Ramos (cell line): ENCODE results near the gene CRB2.

Source experiments
- in situ Hi-C: fragments of 300-500 bp; cut with MboI; formaldehyde crosslinking; loops from one replicate; pipeline ENCODE4 v1.14.3; 2022; ENCODE audit warnings: low sequenced_read_pairs; ENCODE audit not compliant: unreplicated experiment

The CRB2 gene

GRCh38 chr9:123355761-123356431, at the start of gene CRB2:
Gene CRB2, plus strand, starts transcription at chr9:123356197. Its CDS starts 64 bp downstream, at chr9:123356261.
- in situ Hi-C loops: loop anchor here (25.0 kb wide), 2 partner anchors 544 to 894 kb away; partner anchors contain the start of gene OR1K1

DNA sequence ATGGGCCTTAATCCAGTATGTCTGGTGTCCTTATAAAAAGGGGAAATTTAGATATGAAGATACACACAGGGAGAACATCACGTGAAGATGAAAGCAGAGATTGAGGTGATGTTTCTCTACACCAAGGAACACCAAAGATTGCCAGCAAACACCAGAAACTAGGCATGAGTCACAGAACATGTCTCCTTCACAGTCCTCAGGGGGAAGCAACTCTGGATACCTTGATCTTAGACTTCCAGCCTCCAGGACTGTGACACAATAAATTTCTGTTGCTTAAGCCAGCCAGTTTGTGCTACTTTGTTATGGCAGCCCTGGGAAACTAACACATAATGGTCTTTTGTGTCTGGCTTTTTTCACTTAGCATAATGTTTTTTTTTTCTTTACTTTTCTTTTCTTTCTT, 46.4 kb upstream of the CRB2 start:
- in situ Hi-C loops: no loop called here

GRCh38 chr9:123310551-123311249, 45.3 kb upstream of the CRB2 start:
- in situ Hi-C loops: no loop called here

- in situ Hi-C loops: no loop called here
Observed at GRCh38 chr9:123311250-123311752, 44.7 kb upstream of the CRB2 start.

DNA sequence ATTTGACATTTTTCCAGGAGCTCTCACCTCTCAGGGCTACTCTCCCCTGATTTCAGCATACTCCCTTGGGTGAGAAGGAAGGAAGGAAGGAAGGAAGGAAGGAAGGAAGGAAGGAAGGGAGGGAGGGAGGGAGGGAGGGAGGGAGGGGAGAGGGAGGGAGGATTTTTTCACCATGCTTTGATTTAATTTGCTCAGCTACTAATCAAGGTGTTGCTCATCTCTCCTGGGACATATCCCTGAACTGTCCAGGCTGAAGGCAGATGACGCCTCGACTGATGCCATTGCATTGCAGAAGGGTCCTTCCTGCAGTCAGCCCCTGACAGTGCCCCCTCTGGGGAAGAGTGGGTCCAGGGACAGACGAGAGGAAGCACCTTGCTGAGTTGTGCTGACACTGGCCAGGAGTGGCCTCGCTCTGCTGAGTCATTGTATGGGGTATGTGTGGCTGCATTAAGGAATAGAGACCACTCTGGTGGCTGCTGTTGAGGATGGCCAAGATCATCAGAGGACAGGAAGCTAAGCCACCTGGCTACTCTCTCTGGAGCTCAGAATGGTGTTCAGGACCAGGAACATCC, 43.6 kb upstream of the CRB2 start:
- in situ Hi-C loops: no loop called here

GRCh38 chr9:123314617-123315016, 41.4 kb upstream of the CRB2 start:
- in situ Hi-C loops: no loop called here

DNA sequence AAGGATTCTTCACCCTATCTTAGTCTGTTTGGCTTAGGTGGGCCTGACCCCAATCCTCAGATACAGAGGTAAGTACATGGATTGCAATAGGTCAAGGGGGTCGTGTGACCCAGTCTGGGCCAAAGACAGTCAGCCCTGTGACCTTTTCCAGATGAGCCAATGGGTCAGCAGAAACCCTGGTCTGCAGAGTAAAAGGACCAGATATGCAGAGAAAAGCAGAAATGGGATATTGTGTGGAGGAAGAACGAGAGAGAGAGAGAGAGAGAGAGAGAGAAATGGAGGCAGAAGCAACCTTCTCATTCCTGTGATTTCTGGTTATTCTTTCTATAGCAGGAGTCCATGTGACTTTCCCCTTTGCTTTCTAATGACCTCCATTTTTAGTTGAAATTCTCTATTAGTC, 40.4 kb upstream of the CRB2 start:
- in situ Hi-C loops: no loop called here

DNA sequence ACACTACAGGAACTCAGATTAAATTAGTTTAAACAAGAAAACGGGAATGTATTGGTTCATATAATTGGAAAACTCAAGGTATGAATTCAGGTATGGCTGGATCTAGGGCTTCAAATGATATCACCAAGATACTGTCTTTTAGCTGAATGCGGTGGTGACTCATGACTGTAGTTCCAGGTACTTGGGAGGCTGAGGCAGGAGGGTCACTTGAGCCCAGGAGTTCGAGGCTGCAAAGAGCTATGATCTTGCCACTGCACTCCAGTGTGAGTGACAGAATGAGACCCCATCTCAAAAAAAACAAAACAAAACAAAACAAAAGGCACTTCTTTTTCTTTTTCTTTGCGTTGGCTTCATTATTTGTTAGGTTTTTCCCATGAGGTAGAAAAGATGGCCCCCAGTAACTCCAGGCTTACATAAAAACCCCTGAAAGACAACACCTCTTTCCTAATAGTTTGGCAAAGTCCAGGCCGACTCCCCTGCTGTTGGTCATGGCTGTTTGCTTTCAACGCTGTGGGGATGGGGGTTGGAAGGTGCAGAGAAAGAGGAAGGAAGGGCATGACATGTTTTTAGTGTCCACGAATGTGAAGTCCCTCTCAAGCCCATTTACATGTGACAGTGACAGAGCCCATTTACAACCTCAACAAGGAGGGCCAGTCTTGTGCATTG, 39.8 kb upstream of the CRB2 start:
- in situ Hi-C loops: no loop called here

DNA sequence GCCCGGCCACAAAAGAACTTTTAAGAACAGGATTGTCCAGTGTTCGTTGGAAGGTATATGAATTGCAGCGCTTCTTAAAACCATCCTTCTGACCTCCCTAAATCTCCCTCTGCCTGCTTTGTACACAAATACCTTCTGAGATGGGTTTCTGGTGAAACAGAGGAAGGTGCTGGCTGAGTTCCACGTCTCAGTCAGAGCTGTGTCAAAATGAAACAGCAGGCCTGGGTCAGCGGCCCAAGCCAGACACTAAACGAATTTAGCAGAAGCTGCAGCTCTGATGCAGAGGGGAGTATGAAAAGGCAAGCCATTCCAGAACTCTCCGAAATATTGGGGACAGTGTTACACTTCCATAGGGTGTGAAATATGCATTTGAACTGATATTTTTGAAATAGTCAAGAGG, 37.8 kb upstream of the CRB2 start:
- in situ Hi-C loops: no loop called here

DNA sequence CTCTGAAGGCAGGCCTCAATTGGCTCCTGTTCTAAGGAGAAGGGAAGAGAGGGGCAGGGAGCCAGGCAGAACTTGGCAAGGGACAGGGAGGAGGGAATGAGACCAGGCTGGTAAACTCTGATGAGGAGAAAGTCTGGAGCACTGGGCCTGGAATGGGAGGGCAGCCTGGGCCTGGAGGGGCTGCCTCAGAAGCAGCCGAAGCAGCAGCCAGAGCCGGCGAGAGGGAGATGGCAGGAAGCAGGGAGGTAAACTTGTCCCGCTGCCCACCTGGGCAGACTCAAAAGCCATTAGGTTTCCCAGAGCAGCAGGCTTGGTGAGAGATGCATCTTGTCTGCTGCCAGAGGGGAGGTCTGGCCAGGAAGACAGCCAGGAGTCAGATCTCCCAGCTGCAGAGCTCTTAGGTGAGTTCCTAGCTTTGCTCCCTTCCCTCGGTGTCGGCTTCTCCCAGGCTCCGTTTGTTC, 37.0 kb upstream of the CRB2 start:
- in situ Hi-C loops: no loop called here

DNA sequence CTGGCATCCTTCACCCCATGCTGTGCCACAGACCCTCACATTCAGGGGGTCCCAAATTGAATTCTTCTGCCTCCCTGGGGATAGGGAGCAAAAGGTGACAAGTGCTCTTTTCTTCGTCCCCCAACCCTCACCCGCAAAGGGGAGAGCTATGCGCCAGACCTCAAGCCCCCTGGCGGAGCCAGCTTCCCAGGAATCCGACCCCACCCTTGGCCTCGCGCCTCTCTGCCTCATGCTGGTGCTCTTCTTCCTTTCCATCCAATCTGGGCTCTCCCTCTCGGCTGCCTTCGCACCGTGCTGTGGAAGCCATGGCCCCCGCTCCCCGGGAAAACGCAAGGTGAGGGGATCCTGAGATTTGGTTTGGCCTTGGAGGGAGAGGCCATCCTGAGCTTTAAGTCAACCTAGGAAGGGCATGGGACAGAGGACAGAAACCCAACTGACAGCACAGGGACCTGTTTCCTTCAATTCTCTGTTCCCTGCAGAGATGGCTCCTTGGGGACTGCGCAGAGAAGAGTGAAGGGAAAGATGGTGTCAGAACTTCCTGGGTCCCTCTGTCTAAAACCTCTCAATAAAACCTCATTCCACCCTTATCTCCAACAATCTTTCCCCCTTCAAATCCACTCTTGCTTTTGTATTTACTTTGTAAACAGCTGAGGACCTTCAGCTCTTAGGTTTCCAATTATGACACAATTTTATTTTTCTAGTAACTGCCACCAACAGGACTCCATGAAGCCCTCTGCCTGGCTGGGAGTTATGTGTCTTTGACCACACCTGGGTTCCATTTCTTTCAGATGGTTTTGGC, 36.3 kb upstream of the CRB2 start:
- in situ Hi-C loops: no loop called here

GRCh38 chr9:123320814-123321213, 35.2 kb upstream of the CRB2 start:
- in situ Hi-C loops: no loop called here

GRCh38 chr9:123321616-123322272, 34.3 kb upstream of the CRB2 start:
- in situ Hi-C loops: no loop called here

GRCh38 chr9:123322273-123323195, 33.5 kb upstream of the CRB2 start:
- in situ Hi-C loops: no loop called here

GRCh38 chr9:123323196-123324013, 32.6 kb upstream of the CRB2 start:
- in situ Hi-C loops: no loop called here

- in situ Hi-C loops: loop anchor here (25.0 kb wide), 1 partner anchor 412 kb away; the partner anchor contains the start of genes RC3H2 and ZBTB6
Observed at GRCh38 chr9:123324767-123325183, 31.2 kb upstream of the CRB2 start.

DNA sequence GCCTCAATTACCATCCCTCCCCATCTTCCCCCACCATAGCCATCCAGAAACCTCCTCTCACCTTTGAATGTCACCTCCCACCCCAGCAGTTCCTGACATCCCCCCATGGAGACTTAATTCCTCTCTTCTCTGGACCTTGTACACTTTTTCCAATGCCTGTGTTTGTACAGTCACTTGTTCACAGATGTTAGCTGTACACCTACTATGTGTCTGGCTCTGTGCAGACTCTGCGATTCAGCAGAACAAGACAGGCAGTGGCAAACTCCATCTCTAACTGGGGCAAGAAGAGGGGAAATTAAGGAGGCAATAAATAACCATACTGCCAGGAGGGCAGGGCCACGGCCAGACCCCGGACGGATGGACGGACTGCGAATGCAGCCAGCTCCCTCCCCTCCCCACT, 29.8 kb upstream of the CRB2 start:
- in situ Hi-C loops: loop anchor here (25.0 kb wide), 1 partner anchor 414 kb away; the partner anchor contains the start of genes RC3H2 and ZBTB6
